Measurements from ENCODE around the gene IL1R1.

IL1R1 gene

GRCh38 chr2:102186791-102187495, 44.4 kb downstream of the IL1R1 start, which contains the start of gene IL1RL2:
IL1RL2 (plus strand) TSS chr2:102187023; CDS start chr2:102187868, 845 bp downstream.
- TF ChIP-seq, protein P1, sequence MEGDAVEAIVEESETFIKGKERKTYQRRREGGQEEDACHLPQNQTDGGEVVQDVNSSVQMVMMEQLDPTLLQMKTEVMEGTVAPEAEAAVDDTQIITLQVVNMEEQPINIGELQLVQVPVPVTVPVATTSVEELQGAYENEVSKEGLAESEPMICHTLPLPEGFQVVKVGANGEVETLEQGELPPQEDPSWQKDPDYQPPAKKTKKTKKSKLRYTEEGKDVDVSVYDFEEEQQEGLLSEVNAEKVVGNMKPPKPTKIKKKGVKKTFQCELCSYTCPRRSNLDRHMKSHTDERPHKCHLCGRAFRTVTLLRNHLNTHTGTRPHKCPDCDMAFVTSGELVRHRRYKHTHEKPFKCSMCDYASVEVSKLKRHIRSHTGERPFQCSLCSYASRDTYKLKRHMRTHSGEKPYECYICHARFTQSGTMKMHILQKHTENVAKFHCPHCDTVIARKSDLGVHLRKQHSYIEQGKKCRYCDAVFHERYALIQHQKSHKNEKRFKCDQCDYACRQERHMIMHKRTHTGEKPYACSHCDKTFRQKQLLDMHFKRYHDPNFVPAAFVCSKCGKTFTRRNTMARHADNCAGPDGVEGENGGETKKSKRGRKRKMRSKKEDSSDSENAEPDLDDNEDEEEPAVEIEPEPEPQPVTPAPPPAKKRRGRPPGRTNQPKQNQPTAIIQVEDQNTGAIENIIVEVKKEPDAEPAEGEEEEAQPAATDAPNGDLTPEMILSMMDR (IDR thresholded peaks at IDR 0.05) = no peak
- Mint-ChIP-seq H3K9me3 (peaks cover 16% of the 10 kb centered on the region), H3K27ac (no peak within 1 kb of the TSS), H3K27me3 (ENCODE audit: low read depth, poor library complexity) (peaks cover 45% of the 10 kb centered on the region), H3K36me3 (ENCODE audit: low read depth) (peaks cover 4% of the 10 kb centered on the region), H3K4me3 (peak within 1 kb of the TSS; percentile 80), H3K4me1 (peaks cover 12% of the 10 kb centered on the region)
- no peak for DNase-seq

- peak; percentile 38 for DNase-seq
- TF ChIP-seq, protein P1 (IDR thresholded peaks at IDR 0.05) = no peak
- Mint-ChIP-seq H3K4me1 (peaks cover 5% of the 10 kb centered on the region), H3K27me3 (ENCODE audit: low read depth, poor library complexity) (peaks cover 44% of the 10 kb centered on the region), H3K4me3 (peak overlapping the region; percentile 80), H3K9me3 (peaks cover 16% of the 10 kb centered on the region), H3K36me3 (ENCODE audit: low read depth) (peaks cover 4% of the 10 kb centered on the region), H3K27ac (no peak overlapping the region)
Observed at GRCh38 chr2:102187496-102188150, 45.1 kb downstream of the IL1R1 start.

DNA sequence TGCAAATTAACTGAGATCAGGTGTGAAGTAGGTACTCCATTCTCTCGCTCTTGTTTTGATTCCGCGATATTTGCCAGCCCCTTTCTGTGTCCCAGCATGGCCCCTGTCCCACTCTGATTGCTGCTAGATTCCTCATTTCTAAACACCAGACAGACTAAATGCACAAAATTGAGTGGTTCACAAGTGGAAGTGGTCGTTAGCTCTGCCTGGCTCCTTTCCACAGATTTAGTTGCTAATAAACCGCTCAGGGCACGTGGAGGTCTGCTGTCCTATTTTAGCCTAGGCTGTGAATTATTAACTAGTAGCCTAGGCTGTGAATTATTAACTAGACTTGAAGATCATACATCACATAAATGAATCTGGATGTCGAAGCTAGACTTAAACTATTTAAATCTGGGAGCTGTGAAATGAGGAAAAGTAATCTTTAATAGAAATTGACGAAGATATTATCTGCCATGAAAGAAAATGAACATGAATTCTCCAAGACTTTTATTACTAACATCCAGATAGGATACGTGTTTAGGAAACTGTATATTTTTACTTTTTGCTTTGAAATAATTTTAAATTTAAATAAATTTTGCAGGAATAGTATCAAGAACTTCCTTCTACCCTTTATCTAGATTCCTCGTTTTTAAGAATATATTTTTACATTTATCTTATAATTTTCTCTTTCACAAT, 48.0 kb downstream of the IL1R1 start:
- Mint-ChIP-seq H3K36me3 (ENCODE audit: low read depth) (peaks cover 4% of the 10 kb centered on the region), H3K4me1 (peaks cover 4% of the 10 kb centered on the region), H3K4me3 (no peak overlapping the region), H3K27me3 (ENCODE audit: low read depth, poor library complexity) (peaks cover 40% of the 10 kb centered on the region), H3K9me3 (peaks cover 16% of the 10 kb centered on the region), H3K27ac (no peak overlapping the region)
- TF ChIP-seq, protein P1 (IDR thresholded peaks at IDR 0.05) = no peak
- no peak for DNase-seq

DNA sequence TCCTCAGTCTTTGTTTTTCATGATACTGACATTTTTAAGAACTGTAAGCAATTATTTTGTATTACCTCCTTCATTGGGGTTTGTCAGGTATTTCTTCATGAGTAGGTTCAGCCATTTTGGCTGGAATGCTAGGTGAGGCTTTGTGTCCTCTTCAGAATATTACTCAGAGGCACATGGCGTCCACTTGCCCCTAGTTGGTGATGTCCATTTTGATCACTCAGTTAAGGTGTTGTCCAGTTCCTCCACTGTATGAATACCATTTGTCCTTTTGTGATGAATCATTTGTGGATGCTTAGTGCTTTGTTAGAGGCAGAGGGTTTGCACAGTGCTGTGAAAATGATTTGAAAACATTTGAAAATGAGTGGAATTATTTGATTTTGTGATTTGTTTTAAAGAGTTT, 49.0 kb downstream of the IL1R1 start:
- H3K4me1 Mint-ChIP-seq = peaks cover 4% of the 10 kb centered on the region
- peaks cover 32% of the 10 kb centered on the region for H3K27me3 Mint-ChIP-seq (ENCODE audit: low read depth, poor library complexity)
- TF ChIP-seq, protein P1 (IDR thresholded peaks at IDR 0.05) = no peak
- H3K4me3 Mint-ChIP-seq = no peak overlapping the region
- DNase-seq = no peak
- H3K9me3 Mint-ChIP-seq = peaks cover 13% of the 10 kb centered on the region
- peaks cover 4% of the 10 kb centered on the region for H3K36me3 Mint-ChIP-seq (ENCODE audit: low read depth)
- no peak overlapping the region for H3K27ac Mint-ChIP-seq

GRCh38 chr2:102193074-102193473, 50.5 kb downstream of the IL1R1 start:
- Mint-ChIP-seq H3K9me3 (peaks cover 5% of the 10 kb centered on the region), H3K4me1 (peaks cover under 1% of the 10 kb centered on the region), H3K27me3 (ENCODE audit: low read depth, poor library complexity) (peaks cover 21% of the 10 kb centered on the region), H3K4me3 (no peak overlapping the region), H3K36me3 (ENCODE audit: low read depth) (peaks cover under 1% of the 10 kb centered on the region), H3K27ac (no peak overlapping the region)
- no peak for DNase-seq
- TF ChIP-seq, protein P1 (IDR thresholded peaks at IDR 0.05) = no peak

Measured in nephron progenitor cell (in vitro differentiated cells).